Fibroblast of mammary gland (primary cell): ENCODE data around the gene SLC12A1.
A peak's percentile ranks its signal among the peaks of the same experiment; 100 is the strongest.

Source experiments
- DNase-seq: peaks from one replicate; pipeline ENCODE4 v3.0.0-alpha.2; 2010; ENCODE audit warnings: low read depth
- H3K4me3 ChIP-seq: 2 replicates; pipeline ENCODE4 v1.5.1; 2011; ENCODE audit warnings: low read depth, mild to moderate bottlenecking, low read length, moderate library complexity; ENCODE audit not compliant: control insufficient read depth
- CTCF ChIP-seq: conservative IDR thresholded peaks from 2 replicates; pipeline ENCODE4 v1.5.1; 2011; ENCODE audit warnings: low read depth, low read length, inconsistent platforms; ENCODE audit not compliant: control insufficient read depth, insufficient read depth

Gene SLC12A1

DNA sequence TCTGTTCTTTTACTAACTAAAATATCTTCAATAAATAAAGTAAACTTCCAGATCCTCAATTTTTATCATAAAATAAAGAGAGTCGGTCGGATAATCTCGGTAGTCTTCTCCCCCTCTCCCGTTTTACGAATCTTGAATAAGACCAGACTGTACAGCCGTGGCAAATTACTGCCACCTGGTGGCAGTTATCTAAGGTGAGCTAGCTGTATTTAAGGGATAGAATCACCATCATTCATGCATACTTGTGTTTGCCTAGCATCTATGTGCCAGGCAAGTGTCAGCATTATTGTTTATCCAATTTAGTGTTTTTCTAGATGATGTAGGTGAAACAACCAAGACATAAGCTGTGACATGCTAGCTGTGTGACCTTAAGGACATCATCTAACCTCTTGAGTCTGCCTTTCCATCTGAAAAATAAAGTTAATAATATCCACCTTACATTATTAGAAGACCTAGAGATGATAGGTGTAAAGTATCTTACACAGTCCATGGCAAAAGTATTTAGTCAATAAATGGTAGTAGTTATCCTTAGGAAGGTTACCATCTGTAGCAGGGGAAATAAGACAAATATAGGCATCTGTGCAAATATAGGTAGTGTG is 146.5 kb downstream of the SLC12A1 start:
- H3K4me3 ChIP-seq = no peak overlapping the region
- peak; percentile 88 for TF ChIP-seq CTCF
- DNase-seq = peak; percentile 80
